ENCODE measurements around the gene CCDC167. TPM values are rescaled to one million over a fixed set of nuclear protein-coding genes. Genes with fewer than 3 reads are reported as not detected.

The CCDC167 gene
- total RNA-seq, 4 donors from 2014 or later: 24.7 to 40.3 (median 26.6) TPM; not detected in 1

- intact Hi-C loops (cut with DNase I): no loop called here
- Histone ChIP-seq H3K27me3 (no peaks in the 10 kb centered on the region), H3K4me1 (peaks cover 0 to 7% of the 10 kb centered on the region in 2 donors), H3K36me3 (no peaks in the 10 kb centered on the region), H3K27ac (no peak overlapping the region), H3K4me3 (replicated peaks in 1 of 3) (no peak overlapping the region), H3K9me3 (no peaks in the 10 kb centered on the region)
- no peak for DNase-seq
- TF ChIP-seq CTCF (IDR thresholded peaks at IDR 0.05): no peak
- TF ChIP-seq POLR2A (IDR thresholded peaks at IDR 0.05): no peak
- WGBS, 2 donors: 84 to 87% methylated on average over 4 of the region's 4 CpGs
Observed at GRCh38 chr6:37531026-37531425, 31.3 kb upstream of the CCDC167 start.

DNA sequence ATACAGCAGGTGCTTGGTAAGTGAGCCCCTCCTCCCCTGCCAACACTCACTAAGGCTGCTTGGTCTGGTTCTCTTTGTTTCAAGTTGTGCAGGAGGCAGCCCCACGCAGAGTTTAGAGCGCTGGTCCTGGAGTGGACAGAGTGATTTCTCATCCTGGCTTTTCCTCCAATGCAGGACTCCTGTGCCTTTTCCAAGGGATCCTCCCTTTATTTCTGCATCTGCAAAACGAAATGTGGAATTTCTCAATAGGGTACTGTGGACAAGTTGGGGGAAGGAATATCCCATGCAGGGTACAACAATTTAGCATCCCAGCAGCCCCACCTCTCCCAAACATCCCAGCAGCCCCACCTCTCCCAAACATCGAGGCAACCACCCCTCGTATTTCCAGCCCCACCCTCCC lies 30.6 kb upstream of the CCDC167 start:
- WGBS, 2 donors: 37 to 39% methylated on average over 5 of the region's 5 CpGs
- no peaks in the 10 kb centered on the region for H3K4me1 ChIP-seq
- TF ChIP-seq POLR2A (IDR thresholded peaks at IDR 0.05) (no peak), CTCF (IDR thresholded peaks at IDR 0.05) (no peak)
- no peak overlapping the region for H3K4me3 ChIP-seq (replicated peaks in 1 of 3)
- DNase-seq: no peak
- no peaks in the 10 kb centered on the region for H3K36me3 ChIP-seq
- H3K27ac ChIP-seq: no peak overlapping the region
- H3K9me3 ChIP-seq: no peaks in the 10 kb centered on the region
- intact Hi-C loops (cut with DNase I): no loop called here
- no peaks in the 10 kb centered on the region for H3K27me3 ChIP-seq

GRCh38 chr6:37528541-37528940 lies 28.8 kb upstream of the CCDC167 start:
- H3K9me3 ChIP-seq: no peaks in the 10 kb centered on the region
- no peak for DNase-seq
- 45 to 47% methylated on average over 8 of the region's 8 CpGs for WGBS, 2 donors
- H3K27ac ChIP-seq: no peak overlapping the region
- no peaks in the 10 kb centered on the region for H3K36me3 ChIP-seq
- H3K4me3 ChIP-seq (replicated peaks in 1 of 3): no peak overlapping the region
- no peaks in the 10 kb centered on the region for H3K4me1 ChIP-seq
- no peaks in the 10 kb centered on the region for H3K27me3 ChIP-seq
- intact Hi-C loops (cut with DNase I): no loop called here
- TF ChIP-seq POLR2A (IDR thresholded peaks at IDR 0.05) (no peak), CTCF (IDR thresholded peaks at IDR 0.05) (no peak)

GRCh38 chr6:37525460-37526357 lies 26.0 kb upstream of the CCDC167 start:
- 72 to 75% methylated on average over 12 of the region's 12 CpGs for WGBS, 2 donors
- TF ChIP-seq POLR2A (IDR thresholded peaks at IDR 0.05) (no peak), CTCF (IDR thresholded peaks at IDR 0.05) (no peak)
- intact Hi-C loops (cut with DNase I): no loop called here
- Histone ChIP-seq H3K27ac (no peak overlapping the region), H3K4me1 (no peaks in the 10 kb centered on the region), H3K9me3 (no peaks in the 10 kb centered on the region), H3K36me3 (no peaks in the 10 kb centered on the region), H3K27me3 (no peaks in the 10 kb centered on the region), H3K4me3 (replicated peaks in 1 of 3) (no peak overlapping the region)
- no peak for DNase-seq

- DNase-seq: no peak
- TF ChIP-seq POLR2A (IDR thresholded peaks at IDR 0.05) (no peak), CTCF (IDR thresholded peaks at IDR 0.05) (no peak)
- no peak overlapping the region for H3K27ac ChIP-seq
- no peaks in the 10 kb centered on the region for H3K9me3 ChIP-seq
- no peaks in the 10 kb centered on the region for H3K27me3 ChIP-seq
- intact Hi-C loops (cut with DNase I): no loop called here
- H3K4me1 ChIP-seq: no peaks in the 10 kb centered on the region
- WGBS, 2 donors: 80 to 83% methylated on average over 4 of the region's 4 CpGs
- H3K36me3 ChIP-seq: no peaks in the 10 kb centered on the region
- H3K4me3 ChIP-seq (replicated peaks in 1 of 3): no peak overlapping the region
Observed at GRCh38 chr6:37524970-37525318, 25.3 kb upstream of the CCDC167 start.
